MCF 10A (cell line): Measurements from ENCODE around the gene ANKRD11. TPM values are rescaled to one million over a fixed set of nuclear protein-coding genes. Genes with fewer than 3 reads are reported as not detected.
A peak's percentile ranks its signal among the peaks of the same experiment; 100 is the strongest.

Experiments
- BruUV-seq: library from RNA; stranded (reverse); fragments of 400-500 nt; replicated peaks from 2 replicates; lab custom pipeline; 2021; lab: Mats Ljungman, UMichigan
- CTCF ChIA-PET: fragments of 300-600 bp; sonication (Branson Sonifier 250); formaldehyde crosslinking; extraction: SDS; loops from one replicate; lab custom pipeline; 2021; ENCODE audit warnings: antibody characterized with exemption, inconsistent platforms; lab: Yijun Ruan, JAX
- POLR2A ChIA-PET: fragments of 300-600, 350-650 bp; sonication (Branson Sonifier 250); formaldehyde crosslinking; extraction: SDS; loops from one replicate; lab custom pipeline; 2020; ENCODE audit warnings: antibody characterized with exemption, inconsistent platforms; lab: Yijun Ruan, JAX
- DNase-seq: peaks from one replicate; pipeline ENCODE4 v3.0.0-alpha.2; 2018; ENCODE audit not compliant: unreplicated experiment
- H3K27ac Mint-ChIP-seq: one replicate; pipeline ENCODE4 v1.8.0; 2022; ENCODE audit warnings: mild to moderate bottlenecking, low read depth, mixed read lengths; ENCODE audit not compliant: unreplicated experiment
- H3K27me3 Mint-ChIP-seq: one replicate; pipeline ENCODE4 v1.8.0; 2022; ENCODE audit warnings: mixed read lengths; ENCODE audit not compliant: insufficient read depth, unreplicated experiment
- H3K36me3 Mint-ChIP-seq: one replicate; pipeline ENCODE4 v1.8.0; 2022; ENCODE audit warnings: mild to moderate bottlenecking, moderate library complexity, mixed read lengths; ENCODE audit not compliant: insufficient read depth, unreplicated experiment
- H3K4me1 Mint-ChIP-seq: one replicate; pipeline ENCODE4 v1.8.0; 2022; ENCODE audit warnings: mixed read lengths; ENCODE audit not compliant: insufficient read depth, unreplicated experiment
- H3K4me3 Mint-ChIP-seq: one replicate; pipeline ENCODE4 v1.8.0; 2022; ENCODE audit warnings: mild to moderate bottlenecking, moderate library complexity, mixed read lengths; ENCODE audit not compliant: unreplicated experiment
- H3K9me3 Mint-ChIP-seq: one replicate; pipeline ENCODE4 v1.8.0; 2022; ENCODE audit warnings: mixed read lengths; ENCODE audit not compliant: unreplicated experiment
- intact Hi-C: fragments of 100-400 bp; cut with micrococcal nuclease; formaldehyde crosslinking; loops from 2 replicates; pipeline ENCODE4 v1.14.1; 2022
- total RNA-seq: library from RNA; stranded (reverse); gene quantifications from 2 replicates; pipeline ENCODE4 v1.2.3, GENCODE V29; 2022
- TF ChIP-seq, protein P1 (sequence below): fragments of 200-600 bp; IDR thresholded peaks from one replicate; pipeline ENCODE4 v1.8.0; 2022; ENCODE audit warnings: antibody characterized with exemption, mild to moderate bottlenecking; ENCODE audit not compliant: unreplicated experiment

The ANKRD11 gene
- total RNA-seq, 1 experiment from 2014 or later = 237 TPM

- Mint-ChIP-seq H3K36me3 (peaks cover 25% of the 10 kb centered on the region), H3K27ac (no peak overlapping the region), H3K27me3 (no peaks in the 10 kb centered on the region), H3K4me3 (no peak overlapping the region), H3K9me3 (no peaks in the 10 kb centered on the region), H3K4me1 (peaks cover 45% of the 10 kb centered on the region)
- ChIA-PET POLR2A (interaction anchor here (0.6 to 5.4 kb wide), 4 partner anchors 14 to 44 kb away, joined by 3 to 55 read pairs (median 24); partner anchors contain the start of gene ANKRD11), CTCF (interaction anchor here (0.5 to 1.2 kb wide), 6 partner anchors 14 to 683 kb away, joined by 3 to 5 read pairs (median 4); no protein-coding TSS in a partner anchor)
- BruUV-seq = no TSS peak
- TF ChIP-seq, protein P1, sequence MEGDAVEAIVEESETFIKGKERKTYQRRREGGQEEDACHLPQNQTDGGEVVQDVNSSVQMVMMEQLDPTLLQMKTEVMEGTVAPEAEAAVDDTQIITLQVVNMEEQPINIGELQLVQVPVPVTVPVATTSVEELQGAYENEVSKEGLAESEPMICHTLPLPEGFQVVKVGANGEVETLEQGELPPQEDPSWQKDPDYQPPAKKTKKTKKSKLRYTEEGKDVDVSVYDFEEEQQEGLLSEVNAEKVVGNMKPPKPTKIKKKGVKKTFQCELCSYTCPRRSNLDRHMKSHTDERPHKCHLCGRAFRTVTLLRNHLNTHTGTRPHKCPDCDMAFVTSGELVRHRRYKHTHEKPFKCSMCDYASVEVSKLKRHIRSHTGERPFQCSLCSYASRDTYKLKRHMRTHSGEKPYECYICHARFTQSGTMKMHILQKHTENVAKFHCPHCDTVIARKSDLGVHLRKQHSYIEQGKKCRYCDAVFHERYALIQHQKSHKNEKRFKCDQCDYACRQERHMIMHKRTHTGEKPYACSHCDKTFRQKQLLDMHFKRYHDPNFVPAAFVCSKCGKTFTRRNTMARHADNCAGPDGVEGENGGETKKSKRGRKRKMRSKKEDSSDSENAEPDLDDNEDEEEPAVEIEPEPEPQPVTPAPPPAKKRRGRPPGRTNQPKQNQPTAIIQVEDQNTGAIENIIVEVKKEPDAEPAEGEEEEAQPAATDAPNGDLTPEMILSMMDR = no peak
- intact Hi-C loops = loop anchor here (5.0 kb wide), 2 partner anchors 43 to 47 kb away; no protein-coding TSS in a partner anchor
- DNase-seq = no peak
These were observed 45.6 kb downstream of the ANKRD11 start for GRCh38 chr16:89444728-89445127.

DNA sequence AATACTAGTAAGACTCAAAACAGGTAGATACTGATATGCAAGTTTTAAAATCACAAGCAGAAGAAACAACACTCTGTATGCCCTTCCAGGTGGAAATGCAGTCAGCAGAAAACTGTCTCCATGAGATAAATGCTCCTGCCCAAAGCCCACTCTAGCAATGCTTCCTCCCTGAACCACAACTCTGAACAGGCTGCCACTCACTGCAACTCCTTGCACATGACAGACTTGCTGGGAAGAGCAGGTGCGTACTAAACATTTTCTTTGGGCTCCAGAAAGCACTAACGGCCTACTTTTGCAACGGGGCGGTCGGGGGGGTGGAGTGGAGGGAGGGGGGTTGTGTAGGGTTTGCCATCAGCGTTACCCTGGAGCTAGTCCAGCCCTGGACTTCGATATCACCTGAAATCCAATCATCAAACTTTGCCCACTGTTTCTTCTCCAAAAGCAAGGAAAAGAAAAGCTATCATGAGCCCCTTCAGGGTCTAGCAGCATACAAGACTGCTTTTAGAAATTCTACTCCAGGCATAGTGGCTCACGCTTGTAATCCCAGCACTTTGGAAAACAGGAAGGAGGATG, 46.1 kb downstream of the ANKRD11 start:
- Mint-ChIP-seq H3K36me3 (peaks cover 30% of the 10 kb centered on the region), H3K4me1 (peaks cover 49% of the 10 kb centered on the region), H3K4me3 (peak overlapping the region; percentile 68), H3K27ac (peak overlapping the region; percentile 95), H3K9me3 (no peaks in the 10 kb centered on the region), H3K27me3 (no peaks in the 10 kb centered on the region)
- TF ChIP-seq, protein P1 = no peak
- CTCF ChIA-PET = interaction anchor here (0.6 to 1.4 kb wide), 4 partner anchors 8 to 40 kb away, joined by 3 to 5 read pairs (median 4); no protein-coding TSS in a partner anchor
- no TSS peak for BruUV-seq
- POLR2A ChIA-PET = interaction anchor here (0.6 to 5.4 kb wide), 17 partner anchors 8 to 1638 kb away, joined by 3 to 55 read pairs (median 10); partner anchors contain the start of genes ANKRD11 and SPG7
- intact Hi-C loops = loop anchor here (5.0 kb wide), 2 partner anchors 43 to 47 kb away; no protein-coding TSS in a partner anchor
- DNase-seq = no peak

- ChIA-PET CTCF (interaction anchor here (1.1 to 2.1 kb wide), 4 partner anchors 9 to 46 kb away, joined by 3 to 6 read pairs (median 4); no protein-coding TSS in a partner anchor), POLR2A (interaction anchor here (0.6 to 5.4 kb wide), 20 partner anchors 8 to 1637 kb away, joined by 3 to 55 read pairs (median 10); partner anchors contain the start of genes ANKRD11 and SPG7)
- BruUV-seq = no TSS peak
- H3K27me3 Mint-ChIP-seq = no peaks in the 10 kb centered on the region
- intact Hi-C loops = loop anchor here (5.0 kb wide), 2 partner anchors 44 to 46 kb away; no protein-coding TSS in a partner anchor
- no peak for DNase-seq
- H3K4me3 Mint-ChIP-seq = peak overlapping the region; percentile 68
- H3K9me3 Mint-ChIP-seq = no peaks in the 10 kb centered on the region
- H3K27ac Mint-ChIP-seq = peak overlapping the region; percentile 95
- H3K4me1 Mint-ChIP-seq = peaks cover 49% of the 10 kb centered on the region
- TF ChIP-seq, protein P1 = no peak
- peaks cover 33% of the 10 kb centered on the region for H3K36me3 Mint-ChIP-seq
These were observed 46.7 kb downstream of the ANKRD11 start for GRCh38 chr16:89443727-89444084.
